K562 (cell line): ENCODE results near the gene AHNAK. TPM values are rescaled to one million over a fixed set of nuclear protein-coding genes. Genes with fewer than 3 reads are reported as not detected.

Experiments used
- E4F1 ChIP-seq: fragments of 250-450 bp; sonication (Bioruptor Pico); IDR thresholded peaks from 2 replicates; pipeline ENCODE4 v1.5.0; 2021; ENCODE audit warnings: mild to moderate bottlenecking, borderline replicate concordance
- HDAC2 ChIP-seq: fragments of 450-650 bp; IDR thresholded peaks from 2 replicates; pipeline ENCODE4 v1.6.1; 2016; ENCODE audit warnings: mild to moderate bottlenecking
- NUFIP1 ChIP-seq: fragments of 450-650 bp; IDR thresholded peaks from 2 replicates; pipeline ENCODE4 v1.6.1; 2018; ENCODE audit not compliant: partially characterized antibody
- RBM34 ChIP-seq: fragments of 200-400 bp; formaldehyde crosslinking; IDR thresholded peaks from 2 replicates; pipeline ENCODE4 v1.6.1; 2018; ENCODE audit warnings: low read length, borderline replicate concordance; ENCODE audit not compliant: insufficient read depth
- STAT6 ChIP-seq: sonication (generic); formaldehyde crosslinking; IDR thresholded peaks from 2 replicates; pipeline ENCODE4 v1.8.1; 2023; ENCODE audit warnings: mild to moderate bottlenecking, missing genetic modification reagents
- TCF7L2 ChIP-seq: fragments of 150-350 bp; IDR thresholded peaks from 2 replicates; pipeline ENCODE4 v1.6.1; 2016; ENCODE audit warnings: low read depth, mild to moderate bottlenecking, low read length, moderate library complexity
- TSHZ1 ChIP-seq: fragments of 250-450 bp; sonication (Bioruptor Pico); IDR thresholded peaks from 2 replicates; pipeline ENCODE4 v1.4.0; 2020; ENCODE audit warnings: mild to moderate bottlenecking, moderate library complexity
- USF2 ChIP-seq: sonication (generic); formaldehyde crosslinking; IDR thresholded peaks from 2 replicates; pipeline ENCODE4 v1.5.0; 2020; ENCODE audit warnings: missing genetic modification reagents
- ZBTB49 ChIP-seq: sonication (generic); formaldehyde crosslinking; IDR thresholded peaks from 2 replicates; pipeline ENCODE4 v1.8.0; 2022; ENCODE audit warnings: missing genetic modification reagents, mild to moderate bottlenecking, borderline replicate concordance
- ZNF175 ChIP-seq: fragments of 200-800 bp; sonication (Bioruptor generic); IDR thresholded peaks from 2 replicates; pipeline ENCODE4 v1.6.1; 2016; ENCODE audit warnings: low read depth, mild to moderate bottlenecking, missing genetic modification characterization, missing compliant biosample characterization
- ZNF408 ChIP-seq: fragments of 250-450 bp; sonication (Bioruptor Pico); IDR thresholded peaks from 2 replicates; pipeline ENCODE4 v1.4.0; 2020; ENCODE audit warnings: low read depth, mild to moderate bottlenecking, moderate library complexity
- ZNF511 ChIP-seq: sonication (generic); formaldehyde crosslinking; IDR thresholded peaks from 2 replicates; pipeline ENCODE4 v1.8.0; 2022; ENCODE audit warnings: mild to moderate bottlenecking, missing genetic modification reagents
- polyA plus RNA-seq, 8 experiments: library from polyadenylated mRNA; depleted of rRNA in 4 of 8; stranded (reverse) in 5 of 8; unstranded in 3 of 8; fragments of >200 nt; fragmentation: Nextera tagmentation in 2 of 8; fragmentation: Illumina TruSeq in 1 of 8; extraction: Ambion mirVana in 2 of 8; extraction: Trizol in 1 of 8; gene quantifications; 2 replicates each; pipeline versions ENCODE4 v1.2.1 to v1.2.3, GENCODE V29; 2011 to 2014; ENCODE audit warnings: inconsistent platforms in 1 of 8, missing spikeins in 1 of 8
- total RNA-seq, 7 experiments: library from RNA; depleted of rRNA in 6 of 7; stranded (reverse); fragments of >200 nt in 6 of 7; fragmentation: Illumina TruSeq in 2 of 7; extraction: Trizol in 2 of 7; gene quantifications; 2 replicates each; pipeline versions ENCODE4 v1.2.1 to v1.2.3, GENCODE V29; 2011 to 2021; ENCODE audit warnings: low replicate concordance in 1 of 7

The AHNAK gene
- total and polyA plus RNA-seq, 9 of the 15 experiments (the other 6 are each of a cell fraction or from before 2014, with no cell fraction given) = 1.5 to 89.7 (median 45.0) TPM

- peak; percentile 85 for TF ChIP-seq ZNF511 (CRISPR knock-in tag)
- TF ChIP-seq TSHZ1 (CRISPR knock-in tag) = no peak
- no peak for TF ChIP-seq HDAC2
- no peak for TF ChIP-seq RBM34
- TF ChIP-seq ZNF408 (CRISPR knock-in tag) = no peak
- no peak for TF ChIP-seq ZBTB49 (CRISPR knock-in tag)
- no peak for TF ChIP-seq USF2
- no peak for TF ChIP-seq ZNF175 (CRISPR knock-in tag)
- no peak for TF ChIP-seq TCF7L2
- peak; percentile 62; the same call in 1 of the 2 replicates for TF ChIP-seq STAT6
- no peak for TF ChIP-seq NUFIP1
- no peak for TF ChIP-seq E4F1
Measured at GRCh38 chr11:62542750-62543567, 3.6 kb downstream of the AHNAK start (continued).
